Gastrocnemius medialis (tissue), 4 donors: ENCODE results near the gene DENND6B.

Source experiments
- CTCF ChIP-seq, 5 experiments: fragments of 450-650 bp in 3 of 5; fragments of 200-600 bp in 2 of 5; sonication (generic) in 2 of 5; IDR thresholded peaks in 4 of 5; conservative IDR thresholded peaks in 1 of 5; 1 replicate in 4 of 5; 2 replicates in 1 of 5; pipeline ENCODE4 v1.5.1; 2016 to 2019; ENCODE audit warnings: antibody characterized with exemption in 5 of 5, mild to moderate bottlenecking in 3 of 5, moderate library complexity in 3 of 5
- POLR2A ChIP-seq, 2 donors: fragments of 450-650 bp; IDR thresholded peaks; one replicate each; pipeline ENCODE4 v1.6.1; 2017; ENCODE audit warnings: antibody characterized with exemption in 2 of 2, mild to moderate bottlenecking in 2 of 2, moderate library complexity in 2 of 2

- TF ChIP-seq CTCF (IDR thresholded peaks at IDR 0.05 in 4 of 5, conservative IDR thresholded peaks at IDR 0.05 in 1 of 5) (no peak), POLR2A (IDR thresholded peaks at IDR 0.05) (no peak)
Measured at GRCh38 chr22:50304528-50305392, 22.1 kb downstream of the DENND6B start.
